PC-9 (cell line): Measurements from ENCODE around the gene OTUD1. TPM values are rescaled to one million over a fixed set of nuclear protein-coding genes. Genes with fewer than 3 reads are reported as not detected.
A peak's percentile ranks its signal among the peaks of the same experiment; 100 is the strongest.

ENCODE experiments used
- BruUV-seq: library from RNA; stranded (reverse); fragments of 400-500 nt; replicated peaks from 2 replicates; lab custom pipeline; 2021; lab: Mats Ljungman, UMichigan
- CTCF ChIA-PET: fragments of 300-600 bp; sonication (Branson Sonifier 250); formaldehyde crosslinking; loops from one replicate; lab custom pipeline; 2022; ENCODE audit warnings: antibody characterized with exemption; lab: Charles Lee
- POLR2A ChIA-PET: fragments of 300-600 bp; sonication (Branson Sonifier 250); formaldehyde crosslinking; loops from one replicate; lab custom pipeline; 2022; ENCODE audit warnings: antibody characterized with exemption; ENCODE audit not compliant: unreplicated experiment; lab: Charles Lee
- DNase-seq, 2 experiments: peaks; one replicate each; pipeline versions ENCODE4 v3.0.0 to v3.0.0-alpha.2; 2015 to 2022; ENCODE audit warnings: mixed read lengths in 1 of 2
- H2AFZ ChIP-seq: fragments of 200-600 bp; sonication (generic); 2 replicates; pipeline ENCODE4 v1.8.1; 2017; ENCODE audit warnings: antibody characterized with exemption
- H3F3A ChIP-seq: fragments of 200-600 bp; sonication (generic); 2 replicates; pipeline ENCODE4 v1.8.1; 2017; ENCODE audit warnings: antibody characterized with exemption, mild to moderate bottlenecking, low read depth; ENCODE audit not compliant: insufficient read depth
- H3K27ac ChIP-seq: fragments of 200-600 bp; sonication (generic); 2 replicates; pipeline ENCODE4 v1.6.1; 2016; ENCODE audit warnings: mixed run types
- H3K27me3 ChIP-seq: fragments of 200-600 bp; sonication (generic); 2 replicates; pipeline ENCODE4 v1.6.1; 2016; ENCODE audit warnings: low read depth, mixed run types; ENCODE audit not compliant: insufficient read depth
- H3K36me3 ChIP-seq: fragments of 200-600 bp; sonication (generic); 2 replicates; pipeline ENCODE4 v1.6.1; 2016; ENCODE audit warnings: low read depth, mixed run types
- H3K4me1 ChIP-seq: fragments of 200-600 bp; sonication (generic); replicated peaks from 2 replicates; pipeline ENCODE4 v1.6.1; 2016; ENCODE audit warnings: mixed run types; ENCODE audit not compliant: insufficient read depth
- H3K4me2 ChIP-seq: fragments of 200-600 bp; sonication (generic); 2 replicates; pipeline ENCODE4 v1.6.1; 2017; ENCODE audit warnings: mixed run types
- H3K4me3 ChIP-seq: fragments of 200-600 bp; sonication (generic); 2 replicates; pipeline ENCODE4 v1.6.1; 2016; ENCODE audit warnings: mixed run types
- H3K79me2 ChIP-seq: fragments of 200-600 bp; sonication (generic); 2 replicates; pipeline ENCODE4 v1.6.1; 2017; ENCODE audit warnings: low read depth, mixed run types
- H3K9me2 ChIP-seq: fragments of 200-600 bp; sonication (generic); 2 replicates; pipeline ENCODE4 v1.8.1; 2017; ENCODE audit warnings: mild to moderate bottlenecking; ENCODE audit not compliant: insufficient read depth
- H3K9me3 ChIP-seq: fragments of 200-600 bp; sonication (generic); 2 replicates; pipeline ENCODE4 v1.8.1; 2016; ENCODE audit warnings: low read depth; ENCODE audit not compliant: insufficient read depth
- H4K20me1 ChIP-seq: fragments of 200-600 bp; sonication (generic); 2 replicates; pipeline ENCODE4 v1.8.1; 2017; ENCODE audit not compliant: insufficient read depth
- EZH2 ChIP-seq: fragments of 200-600 bp; sonication (generic); IDR thresholded peaks from 2 replicates; pipeline ENCODE4 v1.8.0; 2017; ENCODE audit warnings: antibody characterized with exemption, low read depth
- intact Hi-C: fragments of 100-400 bp; cut with micrococcal nuclease; formaldehyde crosslinking; loops from one replicate; pipeline ENCODE4 v1.10.0; 2022; ENCODE audit not compliant: unreplicated experiment
- total RNA-seq: library from RNA; stranded (reverse); gene quantifications from 2 replicates; pipeline ENCODE4 v1.2.3, GENCODE V29; 2021
- TF ChIP-seq, protein P1 (sequence below): fragments of 200-600 bp; sonication (generic); conservative IDR thresholded peaks from 2 replicates; pipeline ENCODE4 v1.6.1; 2017; ENCODE audit warnings: mixed run types, antibody characterized with exemption, mild to moderate bottlenecking, moderate library complexity

The OTUD1 gene
- total RNA-seq, 1 experiment from 2014 or later, result 16.9 TPM

DNA sequence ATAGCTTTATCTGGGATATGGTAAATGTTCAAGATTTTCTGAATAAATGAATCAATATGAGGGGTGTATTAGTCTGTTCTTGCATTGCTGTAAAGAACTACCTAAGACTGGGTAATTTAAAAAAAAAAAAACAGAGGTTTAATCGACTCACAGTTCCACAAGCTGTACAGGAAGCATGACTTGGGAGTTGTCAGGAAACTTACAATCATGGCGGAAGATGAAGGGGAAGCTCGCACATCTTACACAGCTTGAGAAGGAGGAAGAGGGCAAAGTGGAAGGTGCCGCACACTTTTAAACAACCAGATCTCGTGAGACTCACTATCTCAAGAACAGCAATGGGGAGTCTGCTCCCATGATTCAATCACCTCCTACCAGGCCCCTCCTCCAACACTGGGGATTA, 32.5 kb upstream of the OTUD1 start:
- no peaks in the 10 kb centered on the region for H4K20me1 ChIP-seq
- H3K4me3 ChIP-seq, result no peak overlapping the region
- H3F3A ChIP-seq, result no peaks in the 10 kb centered on the region
- no peaks in the 10 kb centered on the region for H3K79me2 ChIP-seq
- no peaks in the 10 kb centered on the region for H3K4me1 ChIP-seq
- H3K4me2 ChIP-seq, result no peak overlapping the region
- DNase-seq, result no peak
- intact Hi-C loops, result no loop called here
- ChIA-PET POLR2A (no interaction called here), CTCF (no interaction called here)
- TF ChIP-seq EZH2, result no peak
- TF ChIP-seq, protein P1, sequence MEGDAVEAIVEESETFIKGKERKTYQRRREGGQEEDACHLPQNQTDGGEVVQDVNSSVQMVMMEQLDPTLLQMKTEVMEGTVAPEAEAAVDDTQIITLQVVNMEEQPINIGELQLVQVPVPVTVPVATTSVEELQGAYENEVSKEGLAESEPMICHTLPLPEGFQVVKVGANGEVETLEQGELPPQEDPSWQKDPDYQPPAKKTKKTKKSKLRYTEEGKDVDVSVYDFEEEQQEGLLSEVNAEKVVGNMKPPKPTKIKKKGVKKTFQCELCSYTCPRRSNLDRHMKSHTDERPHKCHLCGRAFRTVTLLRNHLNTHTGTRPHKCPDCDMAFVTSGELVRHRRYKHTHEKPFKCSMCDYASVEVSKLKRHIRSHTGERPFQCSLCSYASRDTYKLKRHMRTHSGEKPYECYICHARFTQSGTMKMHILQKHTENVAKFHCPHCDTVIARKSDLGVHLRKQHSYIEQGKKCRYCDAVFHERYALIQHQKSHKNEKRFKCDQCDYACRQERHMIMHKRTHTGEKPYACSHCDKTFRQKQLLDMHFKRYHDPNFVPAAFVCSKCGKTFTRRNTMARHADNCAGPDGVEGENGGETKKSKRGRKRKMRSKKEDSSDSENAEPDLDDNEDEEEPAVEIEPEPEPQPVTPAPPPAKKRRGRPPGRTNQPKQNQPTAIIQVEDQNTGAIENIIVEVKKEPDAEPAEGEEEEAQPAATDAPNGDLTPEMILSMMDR, result no peak
- H2AFZ ChIP-seq, result no peak overlapping the region
- no peaks in the 10 kb centered on the region for H3K27me3 ChIP-seq
- BruUV-seq, result no TSS peak
- H3K9me2 ChIP-seq, result no peaks in the 10 kb centered on the region
- no peaks in the 10 kb centered on the region for H3K36me3 ChIP-seq
- no peak overlapping the region for H3K27ac ChIP-seq
- H3K9me3 ChIP-seq, result no peaks in the 10 kb centered on the region

DNA sequence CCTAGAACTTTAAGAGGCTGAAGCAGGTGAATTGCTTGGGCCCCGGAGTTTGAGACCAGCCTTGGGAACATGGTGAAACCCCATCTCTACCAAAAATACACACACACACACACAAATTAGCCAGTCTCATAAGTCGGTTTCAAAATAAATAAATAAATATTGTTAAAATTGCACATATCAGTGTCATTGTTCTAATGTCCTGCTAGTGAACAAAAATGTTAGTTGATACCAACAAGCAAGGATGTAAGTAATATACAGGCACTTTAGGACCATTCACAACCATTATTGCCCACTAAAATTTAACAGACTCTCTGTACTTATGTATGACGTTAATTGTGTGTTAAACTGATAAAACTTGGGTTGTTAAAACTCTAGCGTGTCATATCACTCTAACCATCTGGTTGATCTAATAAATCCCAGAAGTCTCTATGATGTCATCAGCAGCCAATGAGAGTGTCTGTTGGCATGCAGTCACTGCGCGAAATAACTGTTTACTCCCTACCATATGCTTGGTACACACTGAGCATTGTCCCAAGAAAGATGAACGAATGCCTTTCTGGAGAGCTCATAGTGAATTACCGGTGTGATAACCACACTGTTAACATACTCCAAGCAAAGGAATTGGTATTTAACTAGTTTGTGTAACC, 30.4 kb upstream of the OTUD1 start:
- Histone ChIP-seq H3K79me2 (no peaks in the 10 kb centered on the region), H3K27me3 (no peaks in the 10 kb centered on the region), H3K4me2 (no peak overlapping the region), H3K27ac (no peak overlapping the region), H4K20me1 (no peaks in the 10 kb centered on the region), H3K9me2 (no peaks in the 10 kb centered on the region), H3K36me3 (no peaks in the 10 kb centered on the region), H3K9me3 (no peaks in the 10 kb centered on the region), H2AFZ (no peak overlapping the region), H3K4me3 (no peak overlapping the region), H3F3A (peaks cover 6% of the 10 kb centered on the region; the same call in 1 of the 2 replicates), H3K4me1 (peaks cover 10% of the 10 kb centered on the region; the same call in 1 of the 2 replicates)
- ChIA-PET POLR2A (no interaction called here), CTCF (no interaction called here)
- no peak for DNase-seq
- intact Hi-C loops, result no loop called here
- BruUV-seq, result no TSS peak
- no peak for TF ChIP-seq EZH2
- TF ChIP-seq, protein P1, result no peak

DNA sequence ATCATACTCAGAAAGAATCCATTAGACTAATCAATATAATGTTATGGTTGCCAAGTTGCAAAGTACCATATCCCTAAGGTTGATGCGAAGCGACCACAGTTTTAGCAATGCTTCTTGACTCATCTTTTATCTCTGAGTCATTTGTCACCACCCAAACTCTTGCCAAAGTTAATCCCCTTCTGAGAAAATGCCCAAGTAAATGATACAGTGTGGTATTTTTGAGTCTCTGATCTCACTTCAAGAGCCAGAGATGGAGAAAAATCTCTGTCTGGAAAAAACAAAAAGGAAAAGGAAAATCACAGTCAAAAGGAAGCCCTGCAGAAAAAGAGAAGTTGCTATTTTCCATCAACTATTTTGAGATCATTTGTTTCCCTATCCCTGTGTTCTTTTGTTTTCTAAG, 26.7 kb upstream of the OTUD1 start:
- no TSS peak for BruUV-seq
- no peaks in the 10 kb centered on the region for H3K36me3 ChIP-seq

More for the DNA sequence above, 26.7 kb upstream of the OTUD1 start:
- intact Hi-C loops, result no loop called here
- Histone ChIP-seq H2AFZ (no peak overlapping the region), H3K4me1 (peaks cover 16% of the 10 kb centered on the region), H3F3A (peaks cover 6% of the 10 kb centered on the region; the same call in 1 of the 2 replicates), H4K20me1 (no peaks in the 10 kb centered on the region), H3K79me2 (no peaks in the 10 kb centered on the region), H3K9me3 (no peaks in the 10 kb centered on the region), H3K4me2 (0 out of 2 replicates have a peak overlapping the region, but pooled peaks have one; percentile 20), H3K27ac (peak overlapping the region; percentile 45; the same call in 1 of the 2 replicates), H3K27me3 (no peaks in the 10 kb centered on the region), H3K9me2 (no peaks in the 10 kb centered on the region), H3K4me3 (no peak overlapping the region)
- peak in 1 of 2 experiments; percentile 69 for DNase-seq
- TF ChIP-seq EZH2, result no peak
- CTCF ChIA-PET, result no interaction called here
- POLR2A ChIA-PET, result interaction anchor here (0.6 kb wide), 1 partner anchor 12 kb away, joined by 4 read pairs; no protein-coding TSS in a partner anchor
